HEK293 (cell line): ENCODE measurements around the gene SLC35G3.

ENCODE experiments used
- ZNF555 ChIP-seq: fragments of 450-650 bp; formaldehyde crosslinking; conservative IDR thresholded peaks from 2 replicates; pipeline ENCODE4 v1.5.1; 2017; ENCODE audit warnings: missing biosample characterization, mild to moderate bottlenecking, missing genetic modification characterization, inconsistent platforms
- TF ChIP-seq, protein P1 (sequence below): fragments of 450-650 bp; formaldehyde crosslinking; IDR thresholded peaks from 2 replicates; pipeline ENCODE4 v1.5.1; 2016; ENCODE audit warnings: missing biosample characterization, missing genetic modification characterization

DNA sequence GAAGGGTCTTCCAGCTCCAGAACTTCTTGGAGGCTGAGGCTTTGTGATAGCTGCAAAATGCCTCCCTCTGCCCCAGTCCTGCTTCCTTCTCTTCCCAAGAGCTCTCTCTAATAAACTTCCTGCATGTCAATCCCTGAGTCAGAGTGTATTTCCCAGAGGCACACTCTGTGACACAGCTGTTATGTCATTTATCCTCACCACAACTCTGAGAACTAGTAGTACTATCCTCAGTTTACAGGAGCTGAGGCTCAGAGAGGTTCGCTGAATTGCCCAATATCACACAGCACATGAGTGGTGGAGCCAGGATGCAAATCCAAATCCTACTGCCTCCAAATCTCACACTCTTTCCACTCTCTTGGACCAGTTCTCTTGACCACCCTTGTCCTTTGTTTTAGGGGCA is 26.5 kb downstream of the SLC35G3 start:
- TF ChIP-seq, protein P1, sequence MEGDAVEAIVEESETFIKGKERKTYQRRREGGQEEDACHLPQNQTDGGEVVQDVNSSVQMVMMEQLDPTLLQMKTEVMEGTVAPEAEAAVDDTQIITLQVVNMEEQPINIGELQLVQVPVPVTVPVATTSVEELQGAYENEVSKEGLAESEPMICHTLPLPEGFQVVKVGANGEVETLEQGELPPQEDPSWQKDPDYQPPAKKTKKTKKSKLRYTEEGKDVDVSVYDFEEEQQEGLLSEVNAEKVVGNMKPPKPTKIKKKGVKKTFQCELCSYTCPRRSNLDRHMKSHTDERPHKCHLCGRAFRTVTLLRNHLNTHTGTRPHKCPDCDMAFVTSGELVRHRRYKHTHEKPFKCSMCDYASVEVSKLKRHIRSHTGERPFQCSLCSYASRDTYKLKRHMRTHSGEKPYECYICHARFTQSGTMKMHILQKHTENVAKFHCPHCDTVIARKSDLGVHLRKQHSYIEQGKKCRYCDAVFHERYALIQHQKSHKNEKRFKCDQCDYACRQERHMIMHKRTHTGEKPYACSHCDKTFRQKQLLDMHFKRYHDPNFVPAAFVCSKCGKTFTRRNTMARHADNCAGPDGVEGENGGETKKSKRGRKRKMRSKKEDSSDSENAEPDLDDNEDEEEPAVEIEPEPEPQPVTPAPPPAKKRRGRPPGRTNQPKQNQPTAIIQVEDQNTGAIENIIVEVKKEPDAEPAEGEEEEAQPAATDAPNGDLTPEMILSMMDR (tag by site-specific recombination): no peak
- TF ChIP-seq ZNF555: no peak
